AG10803 (cell line): ENCODE measurements around the gene S100A5.

ENCODE experiments used
- DNase-seq: peaks from one replicate; pipeline ENCODE4 v3.0.0; 2010; ENCODE audit warnings: low read depth
- H3K4me3 ChIP-seq: 2 replicates; pipeline ENCODE4 v1.5.1; 2011; ENCODE audit warnings: mild to moderate bottlenecking, low read length, control low read depth
- TF ChIP-seq, protein P1 (sequence below): conservative IDR thresholded peaks from 2 replicates; pipeline ENCODE4 v1.5.1; 2011; ENCODE audit warnings: mild to moderate bottlenecking, low read length, control low read depth, inconsistent platforms

S100A5 gene

DNA sequence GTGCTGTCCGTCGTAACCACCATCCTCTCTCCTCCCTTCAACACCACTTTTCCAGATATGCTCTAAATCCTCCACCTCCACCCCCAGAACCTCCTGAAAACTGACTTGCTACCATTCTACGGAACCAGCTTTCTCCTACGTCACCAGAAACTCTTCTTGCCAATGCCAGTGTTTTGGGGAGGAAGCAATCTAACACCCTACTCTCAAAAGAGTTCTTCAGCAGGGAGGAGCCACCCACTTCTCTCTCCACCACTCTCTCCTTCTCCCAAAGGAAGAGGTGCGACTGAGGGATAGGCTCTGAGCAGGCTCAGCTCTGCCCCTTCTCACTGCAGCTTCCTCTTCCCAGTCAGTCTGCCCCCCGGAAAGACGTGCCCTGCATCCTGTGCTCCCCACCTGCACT, 31.0 kb upstream of the S100A5 start:
- TF ChIP-seq, protein P1, sequence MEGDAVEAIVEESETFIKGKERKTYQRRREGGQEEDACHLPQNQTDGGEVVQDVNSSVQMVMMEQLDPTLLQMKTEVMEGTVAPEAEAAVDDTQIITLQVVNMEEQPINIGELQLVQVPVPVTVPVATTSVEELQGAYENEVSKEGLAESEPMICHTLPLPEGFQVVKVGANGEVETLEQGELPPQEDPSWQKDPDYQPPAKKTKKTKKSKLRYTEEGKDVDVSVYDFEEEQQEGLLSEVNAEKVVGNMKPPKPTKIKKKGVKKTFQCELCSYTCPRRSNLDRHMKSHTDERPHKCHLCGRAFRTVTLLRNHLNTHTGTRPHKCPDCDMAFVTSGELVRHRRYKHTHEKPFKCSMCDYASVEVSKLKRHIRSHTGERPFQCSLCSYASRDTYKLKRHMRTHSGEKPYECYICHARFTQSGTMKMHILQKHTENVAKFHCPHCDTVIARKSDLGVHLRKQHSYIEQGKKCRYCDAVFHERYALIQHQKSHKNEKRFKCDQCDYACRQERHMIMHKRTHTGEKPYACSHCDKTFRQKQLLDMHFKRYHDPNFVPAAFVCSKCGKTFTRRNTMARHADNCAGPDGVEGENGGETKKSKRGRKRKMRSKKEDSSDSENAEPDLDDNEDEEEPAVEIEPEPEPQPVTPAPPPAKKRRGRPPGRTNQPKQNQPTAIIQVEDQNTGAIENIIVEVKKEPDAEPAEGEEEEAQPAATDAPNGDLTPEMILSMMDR = no peak
- DNase-seq = no peak
- no peak overlapping the region for H3K4me3 ChIP-seq

DNA sequence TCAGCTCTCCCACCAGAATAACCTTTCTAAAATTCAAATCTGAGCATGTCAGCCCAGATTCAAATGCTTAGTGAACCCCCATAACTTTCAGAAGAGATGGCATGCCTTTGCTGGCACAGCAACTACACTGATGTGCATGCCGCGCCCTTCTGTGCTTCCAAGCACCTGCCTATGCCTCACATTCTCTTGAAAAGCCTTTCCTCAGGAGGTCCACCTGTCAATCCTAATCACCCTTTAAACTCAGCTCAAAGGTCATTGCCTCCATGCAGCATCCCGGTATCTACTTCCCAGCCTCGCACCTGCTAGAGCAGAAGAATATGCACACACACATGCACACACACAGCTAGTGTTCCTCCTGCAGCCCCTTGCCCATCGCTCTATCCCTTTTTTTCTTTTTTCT, 30.1 kb upstream of the S100A5 start:
- TF ChIP-seq, protein P1 = no peak
- no peak overlapping the region for H3K4me3 ChIP-seq
- no peak for DNase-seq

DNA sequence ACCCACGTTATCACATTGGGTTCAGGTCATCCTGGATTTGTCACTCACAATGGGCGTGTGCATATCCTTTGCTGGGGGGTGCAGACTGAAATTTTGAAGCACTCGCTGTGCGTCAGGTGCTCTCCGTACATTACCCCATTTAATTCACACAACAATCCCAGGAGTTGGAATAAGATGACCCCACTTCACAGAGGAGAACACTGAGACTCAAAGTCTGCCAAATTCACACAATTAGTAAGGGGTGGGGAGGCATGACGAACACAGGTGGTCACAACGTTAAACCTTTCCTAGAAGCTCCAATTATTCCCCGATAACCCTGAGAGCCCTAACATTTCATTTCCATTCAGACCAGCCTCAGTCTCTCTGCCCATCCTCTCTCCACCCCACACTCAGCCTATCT, 28.7 kb upstream of the S100A5 start:
- no peak for DNase-seq
- TF ChIP-seq, protein P1 = no peak
- H3K4me3 ChIP-seq = no peak overlapping the region

DNA sequence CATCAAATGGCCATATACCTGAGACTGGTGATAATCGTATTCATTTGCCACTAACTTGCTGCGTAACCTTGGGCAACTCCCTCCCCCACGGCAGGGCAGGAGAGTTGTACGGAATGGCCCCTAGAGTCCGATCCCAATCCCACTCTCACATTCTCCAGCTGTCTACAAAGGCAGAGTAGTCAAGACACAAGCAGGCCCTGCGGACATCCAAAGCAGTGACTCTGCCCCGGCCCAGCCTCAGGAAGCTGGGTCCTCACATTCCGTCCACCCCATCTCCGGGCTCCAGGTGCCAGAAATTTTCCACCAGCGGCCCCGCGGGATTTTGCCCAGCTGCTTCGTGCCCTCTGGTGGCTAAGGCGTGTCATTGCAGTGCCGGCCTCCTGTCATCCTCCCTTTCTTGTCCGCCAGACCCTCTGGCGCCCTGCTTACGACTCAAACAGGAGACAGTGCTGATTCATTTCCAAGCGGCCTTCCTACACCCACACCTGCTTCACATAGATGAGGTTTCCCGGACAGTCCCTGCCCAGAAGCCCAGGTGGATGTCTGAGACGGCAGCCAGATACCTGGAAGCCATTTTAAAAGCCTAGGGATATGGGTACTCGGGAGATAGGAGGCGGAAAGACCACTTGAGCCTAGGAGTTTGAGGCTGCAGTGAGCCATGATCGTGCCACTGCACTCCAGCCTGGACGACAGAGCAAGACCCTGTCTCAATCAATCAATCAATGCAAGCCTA, 27.8 kb upstream of the S100A5 start:
- DNase-seq = peak; percentile 81
- peak overlapping the region; percentile 49 for H3K4me3 ChIP-seq
- TF ChIP-seq, protein P1 = peak; percentile 95

DNA sequence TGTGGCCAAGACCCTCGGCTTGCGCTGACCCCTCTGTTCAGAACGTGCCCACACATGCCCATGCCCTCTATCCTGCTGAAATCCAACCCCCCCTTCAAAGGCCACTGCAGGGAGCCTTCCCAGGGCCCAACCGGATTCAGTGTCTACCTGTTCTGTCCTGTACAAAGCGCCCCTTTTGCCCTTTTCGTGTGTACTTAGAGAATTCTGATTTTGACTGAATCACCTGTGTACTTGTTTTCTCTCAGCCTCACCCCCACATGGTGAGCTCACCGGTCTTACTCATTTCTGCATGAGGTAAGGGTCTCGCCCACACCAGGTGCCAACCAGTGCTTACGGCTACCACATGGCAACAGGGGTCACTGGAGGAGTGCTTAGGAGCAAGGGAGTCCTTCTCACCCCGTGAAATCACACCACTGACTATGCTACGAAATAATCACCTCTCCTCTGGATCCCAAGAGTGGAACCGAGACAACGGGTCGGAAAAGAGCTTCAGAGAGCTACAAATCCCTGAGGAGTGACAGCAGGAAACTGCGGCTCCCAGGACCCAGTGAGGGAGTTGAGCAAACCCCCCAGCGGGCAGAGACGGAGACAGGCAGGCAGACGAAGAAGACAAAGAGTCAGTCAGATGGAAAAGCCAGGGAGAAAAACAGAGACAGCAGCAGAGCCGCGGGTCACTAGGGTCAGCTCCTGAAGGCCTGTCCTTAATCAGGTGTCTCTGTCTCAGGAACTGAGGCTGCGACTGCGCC, 27.1 kb upstream of the S100A5 start:
- TF ChIP-seq, protein P1 = no peak
- DNase-seq = peak; percentile 28
- peak overlapping the region; percentile 49 for H3K4me3 ChIP-seq

DNA sequence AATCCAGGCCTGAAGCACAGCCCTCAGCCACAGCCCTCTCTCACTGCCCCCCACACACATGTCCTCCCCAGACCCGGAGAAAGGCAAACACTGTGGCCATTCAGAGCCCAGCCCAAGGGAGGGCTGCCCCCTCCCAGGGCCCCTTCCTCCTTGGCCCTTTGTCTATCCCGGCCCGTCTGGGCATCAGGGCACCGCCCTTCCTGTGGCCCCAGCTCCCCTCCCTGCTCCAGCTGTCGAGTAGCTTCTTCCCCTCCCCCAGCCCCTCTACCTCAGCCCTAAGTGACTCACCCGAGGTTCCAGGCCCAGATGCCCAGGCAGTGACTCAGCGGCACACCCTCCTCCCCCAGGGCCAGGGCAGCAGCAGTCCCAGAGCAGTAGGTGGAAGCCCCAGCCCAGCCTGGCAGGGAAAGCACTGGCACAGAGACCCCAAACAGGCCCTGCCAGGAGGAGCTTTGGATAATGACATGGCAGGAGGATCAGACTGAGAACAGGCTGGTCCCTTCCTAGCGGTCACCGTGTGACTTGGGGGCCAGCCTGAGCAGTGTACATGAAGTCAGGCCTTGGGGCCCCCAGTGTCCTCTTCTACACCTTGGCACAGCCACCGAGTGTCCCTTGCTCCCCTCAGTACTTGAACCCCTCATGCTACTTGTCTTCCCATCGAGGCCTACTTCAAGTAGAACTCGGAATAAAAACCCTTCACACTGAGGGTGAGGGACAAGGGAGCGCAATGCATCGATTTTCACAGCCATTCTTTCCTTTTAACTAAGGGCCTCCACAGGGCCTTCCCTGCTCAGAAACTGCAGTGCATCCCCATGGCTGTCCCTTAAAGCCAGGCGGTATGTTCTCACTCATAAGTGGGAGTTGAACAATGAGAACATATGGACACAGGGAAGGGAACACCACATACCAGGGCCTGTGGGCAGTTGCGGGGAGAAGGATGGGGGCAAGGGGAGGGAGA, 26.0 kb upstream of the S100A5 start:
- peak; percentile 99 for DNase-seq
- TF ChIP-seq, protein P1 = no peak
- H3K4me3 ChIP-seq = peak overlapping the region; percentile 40
